Superior temporal gyrus (tissue), 1 donor: ENCODE measurements around the gene ASZ1.
"Not testable (repeated sequence)": the region's sequence is repeated elsewhere in the genome, so short reads cannot be mapped to it uniquely, and the experiment has no call there.

Experiments
- DNase-seq: peaks from one replicate; pipeline ENCODE4 v3.0.0-alpha.2; 2016; ENCODE audit errors: extremely low spot score

ASZ1 gene, protein sequence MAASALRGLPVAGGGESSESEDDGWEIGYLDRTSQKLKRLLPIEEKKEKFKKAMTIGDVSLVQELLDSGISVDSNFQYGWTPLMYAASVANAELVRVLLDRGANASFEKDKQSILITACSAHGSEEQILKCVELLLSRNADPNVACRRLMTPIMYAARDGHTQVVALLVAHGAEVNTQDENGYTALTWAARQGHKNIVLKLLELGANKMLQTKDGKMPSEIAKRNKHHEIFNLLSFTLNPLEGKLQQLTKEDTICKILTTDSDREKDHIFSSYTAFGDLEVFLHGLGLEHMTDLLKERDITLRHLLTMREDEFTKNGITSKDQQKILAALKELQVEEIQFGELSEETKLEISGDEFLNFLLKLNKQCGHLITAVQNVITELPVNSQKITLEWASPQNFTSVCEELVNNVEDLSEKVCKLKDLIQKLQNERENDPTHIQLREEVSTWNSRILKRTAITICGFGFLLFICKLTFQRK

DNA sequence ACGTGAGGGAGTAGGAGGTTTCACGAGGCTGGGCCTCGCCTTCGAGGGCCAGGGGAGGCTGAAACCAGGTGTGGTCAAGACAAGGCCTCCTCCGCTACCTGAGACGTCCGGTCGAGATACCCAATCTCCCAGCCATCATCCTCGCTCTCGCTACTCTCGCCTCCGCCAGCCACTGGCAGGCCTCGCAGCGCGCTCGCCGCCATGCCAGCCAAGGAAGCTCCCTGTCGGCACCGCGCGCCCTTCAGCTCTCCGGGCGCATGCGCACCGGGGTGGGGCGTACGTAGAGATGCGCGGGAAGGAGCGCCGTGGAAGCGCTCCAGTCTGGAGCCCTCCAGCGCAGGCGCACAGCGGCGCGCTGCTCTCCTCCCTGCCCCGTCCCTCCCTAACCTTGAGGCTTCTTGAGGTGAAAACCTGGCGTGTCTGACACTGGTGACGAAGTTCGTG lies at the start of gene ASZ1:
ASZ1 (minus strand) TSS at position 236 of the 444 bp plus-strand sequence; CDS start at position 203, 33 bp downstream.
- no peak for DNase-seq

DNA sequence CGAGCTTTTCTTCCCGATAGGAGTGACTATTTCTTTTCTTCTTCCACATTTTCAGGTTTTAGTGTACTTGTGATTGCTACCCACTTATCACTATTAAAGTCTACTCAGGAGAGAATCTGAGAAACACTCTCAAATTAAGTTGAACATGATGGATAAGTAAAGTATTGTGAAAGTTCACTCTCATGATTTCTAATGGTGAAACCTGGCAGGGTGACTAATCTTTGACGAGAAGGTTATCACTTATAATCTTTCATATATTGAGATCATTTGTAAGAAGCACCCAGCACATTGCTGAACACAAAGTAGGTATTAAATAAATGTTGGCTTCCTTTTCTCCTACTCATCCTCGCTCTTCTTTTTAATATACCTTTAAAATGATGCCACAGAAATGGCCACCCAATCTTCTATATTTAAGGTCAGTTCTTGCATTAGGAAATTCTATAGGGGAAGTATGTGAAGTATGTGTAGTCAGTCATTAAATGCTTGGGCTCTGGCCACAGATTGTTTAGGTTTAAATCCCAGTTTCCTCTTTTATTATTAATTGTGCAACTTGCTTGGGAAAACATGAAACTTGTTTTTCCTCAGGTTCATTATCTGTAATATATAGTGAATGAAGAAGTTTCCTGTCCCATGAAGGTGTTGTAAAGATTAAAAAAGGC lies 49.4 kb upstream of the ASZ1 start:
- no peak for DNase-seq

DNA sequence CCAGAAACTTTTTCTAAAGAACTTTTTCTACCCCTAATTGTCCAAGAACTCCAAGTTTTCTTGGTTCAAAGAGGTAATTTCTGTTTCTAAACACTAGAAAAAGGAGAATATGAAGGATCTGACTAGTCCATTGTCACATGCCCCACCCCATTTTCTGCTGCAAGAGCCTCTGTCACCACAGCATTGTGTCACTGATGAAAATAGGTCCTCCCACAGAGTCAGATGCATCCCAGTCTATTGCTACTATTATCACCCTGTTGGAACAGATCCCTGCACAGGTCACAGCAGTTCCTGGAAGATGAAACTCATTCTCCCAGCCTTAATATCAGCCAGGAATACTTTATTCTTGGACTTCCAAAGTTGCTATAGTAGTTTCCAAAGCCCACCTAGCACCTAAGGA lies 45.0 kb upstream of the ASZ1 start:
- no peak for DNase-seq

DNA sequence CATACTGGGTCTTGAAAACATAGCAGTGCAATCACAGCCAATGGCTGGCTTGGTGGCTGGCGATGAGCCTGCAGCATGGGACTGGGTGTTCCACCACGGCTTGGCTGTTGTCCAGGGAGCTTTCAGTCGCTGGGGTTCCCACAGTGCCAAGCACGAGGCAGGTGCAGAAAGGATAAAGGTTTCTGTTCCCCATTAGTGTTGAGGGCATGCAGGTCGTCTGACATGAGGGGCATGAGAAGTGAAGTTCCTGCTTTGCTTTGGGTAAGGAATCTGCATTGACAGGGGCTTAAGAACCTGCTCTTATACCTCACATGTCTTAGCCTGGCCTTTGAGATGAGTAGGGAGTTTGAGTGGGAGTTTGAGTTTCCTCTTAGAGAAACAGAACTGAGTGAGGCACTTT lies 43.5 kb upstream of the ASZ1 start:
- no peak for DNase-seq

DNA sequence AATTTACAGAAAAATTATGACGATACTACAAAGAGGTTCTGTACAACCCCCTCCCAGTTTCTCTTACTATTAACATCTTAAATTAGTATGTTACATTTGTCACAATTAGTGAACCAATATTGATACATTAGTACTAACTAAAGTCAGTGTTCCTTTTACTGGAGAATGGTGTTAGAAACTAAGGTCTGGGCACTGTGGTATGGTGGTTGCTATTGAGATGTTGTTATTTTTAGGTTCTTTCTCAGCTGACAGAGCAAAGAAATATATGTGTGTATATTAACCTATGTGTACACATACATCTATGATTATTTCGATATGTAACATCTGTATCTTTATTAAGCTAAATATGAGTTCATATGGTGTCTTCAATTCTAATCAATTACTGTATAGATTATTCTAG lies 40.9 kb upstream of the ASZ1 start:
- no peak for DNase-seq

DNA sequence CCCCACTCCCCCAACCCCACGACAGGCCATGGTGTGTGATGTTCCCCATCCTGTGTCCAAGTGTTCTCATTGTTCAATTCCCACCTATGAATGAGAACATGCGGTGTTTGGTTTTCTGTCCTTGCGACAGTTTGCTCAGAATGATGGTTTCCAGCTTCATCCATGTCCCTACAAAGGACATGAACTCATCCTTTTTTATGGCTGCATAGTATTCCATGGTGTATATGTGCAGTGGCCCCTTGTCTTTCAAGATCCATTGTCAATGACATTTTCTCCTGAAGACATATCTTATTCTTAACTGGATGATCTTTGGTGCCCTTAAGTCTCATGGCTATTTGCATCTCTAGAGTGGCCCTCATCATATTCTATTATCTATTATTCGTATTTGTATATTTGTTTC lies 33.5 kb upstream of the ASZ1 start:
- not testable (repeated sequence) for DNase-seq

DNA sequence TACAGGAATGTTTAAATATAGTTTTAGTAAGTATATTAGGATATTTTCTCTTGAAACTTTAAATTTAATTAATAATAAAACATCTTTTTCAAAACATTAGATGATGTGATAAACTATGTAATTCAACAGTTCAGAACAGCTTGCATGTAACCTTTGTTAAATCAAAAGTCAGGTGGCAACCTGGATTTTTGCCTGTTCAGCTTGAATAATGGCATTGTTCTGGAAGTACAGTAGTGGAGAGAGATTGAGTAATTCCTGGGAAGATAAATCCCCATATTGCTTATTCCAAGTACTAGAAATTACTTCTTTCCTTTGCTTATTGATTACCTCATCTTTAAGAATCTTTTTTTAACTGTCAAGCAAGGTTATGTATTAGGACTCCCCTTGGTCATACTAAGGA lies 32.4 kb upstream of the ASZ1 start:
- DNase-seq: no peak

DNA sequence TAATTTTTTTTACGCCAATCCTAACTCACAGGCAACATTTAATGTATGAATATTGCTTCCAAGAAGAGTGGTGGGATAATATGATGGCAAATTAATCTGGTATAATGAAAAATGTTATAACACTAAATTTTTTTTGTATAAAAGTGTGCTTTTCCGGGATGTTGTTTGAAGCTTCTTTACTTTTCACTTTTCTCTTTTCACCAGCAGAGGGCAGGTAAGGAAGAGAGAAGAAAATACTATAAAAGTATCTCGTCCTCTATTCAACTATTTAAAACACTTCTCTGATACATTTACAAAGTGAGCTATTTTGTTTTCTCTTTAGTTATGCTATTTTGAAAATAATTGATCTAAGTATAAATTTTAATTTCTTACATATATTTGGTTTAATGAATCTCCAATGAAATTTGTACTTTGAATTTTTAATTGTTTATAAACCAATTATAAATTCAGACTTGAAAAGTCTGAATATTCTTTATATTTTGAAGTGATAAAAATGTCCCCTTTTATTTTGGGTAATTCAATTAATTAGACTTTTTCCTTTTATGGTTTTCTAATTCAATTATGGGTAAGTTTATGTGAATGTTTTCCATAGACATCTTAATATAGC lies 31.8 kb upstream of the ASZ1 start:
- peak; percentile 80 for DNase-seq

DNA sequence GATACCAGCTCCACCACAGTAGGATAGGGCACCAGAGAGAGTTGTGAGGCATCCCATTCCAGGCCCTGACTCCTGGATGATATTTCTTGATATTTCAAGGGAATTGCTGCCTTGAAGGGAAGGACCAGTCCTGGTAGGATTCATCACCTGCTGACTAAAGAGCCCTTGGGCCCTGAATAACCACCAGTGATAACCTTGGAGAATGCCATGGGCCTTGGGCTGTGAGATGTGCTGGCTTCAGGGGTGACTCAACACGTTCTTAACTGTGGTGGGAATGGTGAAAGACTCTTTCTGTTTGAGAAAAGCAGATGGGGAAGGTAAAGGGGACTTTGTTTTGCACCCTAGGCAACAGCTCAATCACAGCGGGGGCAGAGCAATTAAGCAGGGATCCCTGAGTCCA lies 21.4 kb upstream of the ASZ1 start:
- no peak for DNase-seq

DNA sequence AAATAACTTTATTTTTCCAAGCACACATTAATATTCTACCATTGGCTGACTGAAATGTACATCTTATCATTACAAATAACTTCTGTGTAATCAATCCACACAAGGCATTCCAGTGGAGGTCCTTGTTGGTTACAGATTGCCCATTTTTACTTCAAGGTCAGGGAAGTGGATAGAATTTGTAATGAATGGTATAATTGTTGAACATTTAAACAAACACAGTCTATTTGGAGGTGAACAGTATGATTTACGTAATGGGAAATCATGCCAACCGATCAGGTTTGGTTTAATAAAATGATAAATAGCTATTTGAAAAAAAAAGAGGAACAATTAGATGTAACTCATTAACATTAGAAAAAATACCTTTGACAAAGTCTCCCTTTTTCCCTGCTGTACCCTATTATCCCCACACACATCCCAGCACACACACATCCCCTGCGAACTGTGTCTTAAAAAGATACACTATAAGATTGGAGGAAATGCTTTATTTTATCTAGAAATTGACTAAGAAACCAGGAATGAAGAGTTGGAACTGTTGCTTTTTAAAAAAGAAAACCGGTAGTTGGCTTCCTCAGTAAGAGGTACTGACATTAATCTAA lies 19.0 kb upstream of the ASZ1 start:
- no peak for DNase-seq

DNA sequence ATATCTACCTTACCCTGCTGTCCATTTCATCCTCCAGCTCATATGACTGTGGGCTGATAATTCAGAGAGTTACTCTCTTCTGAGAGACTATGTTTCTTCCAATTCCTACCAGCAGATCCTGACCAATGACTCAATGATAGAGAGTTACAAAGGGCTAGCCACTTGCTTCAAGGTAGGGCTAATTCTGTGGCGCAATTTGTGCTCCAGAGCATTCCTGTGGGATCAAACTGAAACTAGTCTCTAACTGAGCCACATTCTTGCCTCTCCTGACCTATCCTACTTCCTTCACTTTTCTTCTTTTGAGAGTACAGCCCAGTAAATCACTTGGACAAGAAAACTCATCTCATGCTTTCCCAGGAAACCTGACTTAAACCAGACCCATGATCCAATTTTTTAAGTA lies 17.9 kb upstream of the ASZ1 start:
- DNase-seq: no peak

DNA sequence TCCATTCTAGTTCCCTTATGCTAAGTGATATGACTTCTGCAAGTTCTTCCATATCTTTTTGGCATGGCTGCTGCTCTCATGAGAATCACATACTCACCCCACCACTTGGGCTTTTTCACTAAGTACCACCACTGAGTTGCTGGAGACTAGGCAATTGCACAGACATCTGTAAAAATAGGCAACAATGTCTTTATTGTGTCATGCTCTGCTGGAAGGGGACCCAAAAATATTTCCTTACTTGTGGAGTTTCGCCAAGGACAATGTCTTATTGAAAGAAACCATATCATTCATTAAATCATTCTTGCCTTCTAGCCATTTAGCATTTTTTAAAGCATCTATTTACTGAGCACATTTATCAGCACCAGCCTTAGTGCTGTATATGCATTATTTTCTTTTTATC lies 17.4 kb upstream of the ASZ1 start:
- DNase-seq: no peak

DNA sequence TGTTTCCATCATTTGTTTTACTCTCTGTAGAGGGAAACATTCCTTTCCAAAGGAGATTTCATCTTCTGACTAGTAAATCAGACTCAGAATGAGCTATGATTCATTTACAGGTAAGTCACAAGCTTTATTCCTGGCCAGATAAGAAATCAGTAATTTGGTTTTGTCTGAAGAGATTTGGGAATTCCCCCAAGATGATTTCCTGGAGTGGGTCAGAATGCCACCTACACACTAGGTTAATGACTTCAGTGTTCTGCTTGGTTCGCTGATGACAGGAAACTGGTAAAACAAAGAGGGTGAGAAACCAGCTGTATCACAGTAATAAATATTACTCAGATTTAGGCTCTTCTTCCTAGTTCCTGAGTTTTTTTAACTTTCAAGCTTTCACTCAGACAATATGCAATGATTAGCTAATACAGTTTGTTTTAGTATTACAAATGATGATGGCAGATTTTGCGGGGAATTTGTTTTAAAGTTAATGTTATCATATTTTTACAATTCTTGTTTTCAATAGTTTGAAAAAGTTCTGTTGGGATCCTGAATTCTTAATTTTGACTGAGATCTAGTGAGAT lies 8.3 kb upstream of the ASZ1 start:
- no peak for DNase-seq

DNA sequence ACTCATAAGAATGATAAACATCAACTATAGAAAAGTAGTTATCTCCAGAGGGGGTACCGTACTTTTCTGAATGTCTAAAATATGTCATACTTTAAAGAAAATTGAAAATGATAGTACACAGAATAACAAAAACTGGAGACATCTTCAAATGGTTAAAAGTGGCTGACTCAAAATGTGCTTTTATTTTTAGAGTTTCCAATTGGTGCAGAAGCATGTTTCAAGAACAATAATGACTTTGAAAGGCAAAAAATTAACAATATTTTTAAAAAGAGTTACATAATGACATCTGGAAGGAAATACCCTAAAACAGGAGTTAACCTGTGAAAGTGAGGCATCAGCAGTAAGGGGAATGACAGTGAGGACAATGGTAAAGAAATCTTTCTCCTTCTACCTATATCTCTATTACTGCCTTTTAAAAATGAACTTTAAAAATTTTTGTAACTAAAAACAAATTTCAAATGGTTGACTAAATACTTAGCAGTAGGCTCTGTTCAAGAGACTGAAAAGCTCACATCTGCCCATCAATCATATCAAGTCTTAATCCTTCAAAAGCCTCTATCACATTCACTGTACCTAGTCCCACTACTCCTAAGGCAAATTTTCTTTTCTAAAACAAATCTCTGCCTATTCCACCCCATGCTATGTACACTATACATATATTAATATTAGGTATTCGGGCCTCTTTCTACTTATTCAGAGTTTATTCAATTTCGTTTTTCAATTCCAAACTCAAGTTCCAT lies 3.0 kb downstream of the ASZ1 start:
- no peak for DNase-seq

DNA sequence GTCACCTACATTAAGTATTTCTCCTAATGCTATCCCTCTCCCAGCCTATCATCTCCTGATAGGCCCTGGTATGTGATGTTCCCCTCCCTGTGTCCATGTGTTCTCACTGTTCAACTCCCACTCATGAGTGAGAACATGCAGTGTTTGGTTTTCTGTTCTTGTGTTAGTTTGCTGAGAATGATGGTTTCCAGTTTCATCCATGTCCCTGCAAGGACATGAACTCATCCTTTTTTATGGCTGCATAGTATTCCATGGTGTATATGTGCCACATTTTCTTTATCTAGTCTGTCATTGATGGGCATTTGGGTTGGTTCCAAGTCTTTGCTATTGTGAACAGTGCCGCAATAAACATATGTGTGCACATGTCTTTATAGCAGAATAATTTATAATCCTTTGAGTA lies 12.7 kb downstream of the ASZ1 start:
- DNase-seq: not testable (repeated sequence)

DNA sequence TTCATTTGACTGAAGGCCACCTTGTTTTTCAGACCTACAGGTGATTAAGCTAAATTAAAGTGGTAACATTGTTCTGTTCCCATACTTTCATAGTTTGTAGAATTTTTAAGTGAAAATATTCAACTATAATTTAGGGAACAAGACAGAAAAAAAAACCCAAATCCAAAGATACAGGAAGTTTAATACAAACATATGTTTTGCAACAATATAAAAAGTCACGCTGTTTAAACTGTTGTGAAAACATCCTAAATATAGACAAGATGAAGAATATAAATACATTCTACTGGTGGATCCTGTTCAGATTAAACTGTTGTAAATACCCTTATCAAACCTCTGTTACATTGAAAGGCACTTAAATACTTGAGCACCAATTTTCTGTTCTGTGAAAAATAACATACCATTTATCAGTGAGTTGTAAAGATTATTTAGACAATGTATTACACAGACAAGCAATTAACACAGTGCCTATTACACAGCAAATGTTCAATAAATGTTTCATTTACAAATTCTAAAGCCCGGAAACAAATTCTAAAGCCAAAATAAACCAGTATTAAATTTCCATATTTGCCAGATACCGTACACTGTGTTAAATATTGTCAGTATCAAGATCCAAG lies 14.2 kb downstream of the ASZ1 start:
- no peak for DNase-seq

DNA sequence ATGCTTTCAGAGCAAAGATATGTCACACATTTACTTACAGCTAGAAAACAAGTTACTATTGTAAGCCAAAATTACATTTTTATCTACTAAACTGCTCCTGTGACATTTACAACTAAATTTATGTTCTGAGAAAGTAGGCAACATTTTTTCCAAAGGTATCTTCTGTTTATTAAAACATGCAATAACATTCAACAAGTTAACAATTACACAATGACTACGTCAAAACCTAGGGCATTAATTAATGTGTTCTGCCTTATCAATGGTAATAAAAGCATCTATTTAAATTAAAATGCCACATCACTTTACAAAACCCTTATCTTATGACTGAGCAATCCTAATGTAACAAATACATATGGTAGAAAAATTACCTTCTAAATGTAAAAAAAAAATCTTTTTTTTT lies 14.9 kb downstream of the ASZ1 start:
- DNase-seq: no peak

DNA sequence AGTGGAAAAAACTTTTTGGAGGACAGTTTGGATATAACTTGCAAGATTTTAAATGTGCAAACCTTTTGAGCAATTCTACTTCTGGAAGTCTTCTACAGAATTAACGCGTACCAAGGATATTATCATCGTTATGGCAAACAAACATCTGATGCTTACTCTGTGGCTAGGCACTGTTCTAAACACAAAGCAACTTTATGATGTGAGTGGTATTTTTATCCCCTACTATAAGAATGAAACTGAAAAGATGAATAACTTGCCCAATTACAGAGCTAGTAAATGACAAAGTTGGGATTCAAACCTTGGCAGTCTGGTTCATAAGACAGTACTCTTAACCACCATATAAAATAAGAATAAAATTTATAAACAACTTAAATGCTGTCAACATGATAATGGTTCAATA lies 15.8 kb downstream of the ASZ1 start:
- DNase-seq: no peak

DNA sequence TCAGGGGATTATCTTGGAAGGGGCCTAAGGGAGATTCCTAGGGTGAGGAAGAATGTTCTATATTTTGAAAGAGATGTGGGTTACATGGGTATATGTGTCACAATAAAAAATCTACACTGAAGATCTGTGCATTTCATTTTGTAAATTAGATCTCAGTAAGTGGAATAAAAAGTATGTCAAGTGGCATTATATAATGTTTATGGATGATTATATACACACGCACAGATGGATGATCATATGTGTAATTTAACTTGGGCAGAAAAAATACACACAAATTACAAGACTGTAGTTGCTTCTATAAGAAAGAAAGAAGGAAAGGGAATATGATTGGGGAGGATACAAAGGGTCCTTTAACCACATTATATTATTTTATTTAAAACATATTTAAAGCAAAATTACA lies 18.5 kb downstream of the ASZ1 start:
- DNase-seq: no peak

DNA sequence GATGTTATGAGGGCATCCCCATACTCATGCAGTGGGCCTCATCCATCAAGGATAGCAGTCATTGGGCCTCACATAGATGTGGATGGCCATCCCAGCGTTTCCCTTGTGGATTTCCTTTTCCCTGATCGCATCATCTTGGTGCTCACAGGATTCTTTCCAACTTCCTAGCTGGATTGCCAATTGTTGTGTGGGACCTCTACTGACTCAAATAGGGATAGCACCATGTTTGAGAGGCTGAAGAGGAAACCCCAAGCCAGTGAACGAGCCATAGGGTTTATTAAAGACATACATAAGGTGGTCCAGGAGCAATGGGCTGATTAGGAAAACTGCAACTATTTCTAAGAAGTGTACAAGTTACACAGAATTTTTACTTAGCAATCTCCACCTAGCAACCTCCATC lies 21.8 kb downstream of the ASZ1 start:
- DNase-seq: no peak

DNA sequence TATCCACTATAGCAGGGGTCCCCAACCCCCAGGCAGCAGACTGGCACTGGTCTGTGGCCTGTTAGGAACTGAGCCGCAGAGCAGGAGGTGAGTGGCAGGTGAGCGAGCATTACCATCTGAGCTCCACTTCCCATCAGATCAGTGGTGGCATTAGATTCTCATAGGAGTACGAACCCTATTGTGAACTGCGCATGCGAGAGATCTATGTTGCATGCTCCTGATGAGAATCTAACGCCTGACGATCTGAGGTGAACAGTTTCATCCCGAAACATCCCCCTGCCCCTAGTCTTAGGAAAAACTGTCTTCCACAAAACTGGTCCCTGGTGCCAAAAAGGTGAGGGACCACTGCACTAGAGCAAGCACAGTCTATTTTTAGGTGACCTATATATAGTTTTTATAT lies 23.6 kb downstream of the ASZ1 start:
- no peak for DNase-seq
